Measurements from ENCODE around the gene NSD1.

DNA sequence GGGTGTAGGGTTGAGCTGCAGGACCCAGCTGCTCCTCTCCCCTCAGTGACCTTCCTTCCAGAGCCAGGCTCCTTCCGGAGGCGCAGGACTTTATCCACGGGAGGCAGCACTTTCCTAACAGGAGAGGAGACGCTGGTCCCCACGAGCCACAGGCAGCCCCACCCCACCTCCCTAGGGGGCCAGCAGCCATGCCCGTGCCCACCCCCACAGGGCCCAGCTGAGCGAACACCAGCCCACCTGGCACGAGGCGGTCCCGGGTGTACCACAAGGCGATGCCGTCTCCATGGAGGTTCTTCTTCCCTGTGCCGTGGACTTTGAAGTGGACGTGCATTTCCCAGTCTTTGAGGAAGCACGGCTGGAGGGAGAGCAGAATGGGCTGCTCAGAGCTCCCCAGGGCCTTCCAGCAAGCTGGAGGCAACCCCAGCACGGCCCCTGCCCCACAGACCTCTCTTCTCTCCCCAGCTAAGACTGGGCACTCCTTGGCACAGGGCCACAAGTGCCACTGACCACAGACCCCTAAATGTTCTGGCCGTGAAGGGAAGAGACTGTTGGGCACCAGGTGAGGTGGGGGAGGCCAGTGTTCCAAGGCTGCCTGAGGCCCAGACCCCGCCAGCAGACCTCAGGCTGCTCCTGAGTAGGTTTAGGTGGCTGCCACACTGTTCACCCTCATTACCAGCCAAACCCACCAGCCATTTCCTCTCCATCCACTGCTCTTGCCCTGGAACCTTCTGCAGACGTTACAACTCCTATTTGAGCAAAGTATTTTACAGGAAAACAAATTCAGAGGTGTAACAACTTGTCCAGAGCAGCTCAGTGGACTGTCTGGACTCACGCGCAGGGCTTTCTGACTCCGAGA lies 204.9 kb downstream of the NSD1 start:
- TF ChIP-seq, protein P1, sequence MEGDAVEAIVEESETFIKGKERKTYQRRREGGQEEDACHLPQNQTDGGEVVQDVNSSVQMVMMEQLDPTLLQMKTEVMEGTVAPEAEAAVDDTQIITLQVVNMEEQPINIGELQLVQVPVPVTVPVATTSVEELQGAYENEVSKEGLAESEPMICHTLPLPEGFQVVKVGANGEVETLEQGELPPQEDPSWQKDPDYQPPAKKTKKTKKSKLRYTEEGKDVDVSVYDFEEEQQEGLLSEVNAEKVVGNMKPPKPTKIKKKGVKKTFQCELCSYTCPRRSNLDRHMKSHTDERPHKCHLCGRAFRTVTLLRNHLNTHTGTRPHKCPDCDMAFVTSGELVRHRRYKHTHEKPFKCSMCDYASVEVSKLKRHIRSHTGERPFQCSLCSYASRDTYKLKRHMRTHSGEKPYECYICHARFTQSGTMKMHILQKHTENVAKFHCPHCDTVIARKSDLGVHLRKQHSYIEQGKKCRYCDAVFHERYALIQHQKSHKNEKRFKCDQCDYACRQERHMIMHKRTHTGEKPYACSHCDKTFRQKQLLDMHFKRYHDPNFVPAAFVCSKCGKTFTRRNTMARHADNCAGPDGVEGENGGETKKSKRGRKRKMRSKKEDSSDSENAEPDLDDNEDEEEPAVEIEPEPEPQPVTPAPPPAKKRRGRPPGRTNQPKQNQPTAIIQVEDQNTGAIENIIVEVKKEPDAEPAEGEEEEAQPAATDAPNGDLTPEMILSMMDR (IDR thresholded peaks at IDR 0.05 in 2 of 3, conservative IDR thresholded peaks at IDR 0.05 in 1 of 3; ENCODE audit: control insufficient read depth in 2 of 3, extremely low read depth in 1 of 3, insufficient read depth in 1 of 3, low read depth in 3 of 3, low read length in 3 of 3): no peak
- TF ChIP-seq TARDBP (IDR thresholded peaks at IDR 0.05; ENCODE audit: borderline replicate concordance): no peak
